Head of caudate nucleus (tissue), 42 donors: ENCODE measurements around the gene PPM1E.
"Not testable (repeated sequence)": the region's sequence is repeated elsewhere in the genome, so short reads cannot be mapped to it uniquely, and the experiment has no call there.

Source experiments
- DNase-seq, 42 donors: peaks; one replicate each; pipeline versions ENCODE4 v3.0.0 to v3.0.0-alpha.2; 2020 to 2021; ENCODE audit warnings: mixed read lengths in 7 of 42
- intact Hi-C: fragments of 100-400 bp; cut with DNase I; formaldehyde crosslinking; loops from one replicate; pipeline ENCODE4 v1.15.0; 2022

Gene PPM1E

GRCh38 chr17:58763263-58763662, 7.6 kb downstream of the PPM1E start:
- intact Hi-C loops, result no loop called here
- DNase-seq, result no peak

GRCh38 chr17:58764373-58764772, 8.7 kb downstream of the PPM1E start:
- no peak for DNase-seq

GRCh38 chr17:58778482-58778881, 22.8 kb downstream of the PPM1E start:
- intact Hi-C loops, result not testable (repeated sequence)

More at GRCh38 chr17:58764373-58764772, 8.7 kb downstream of the PPM1E start:
- intact Hi-C loops, result no loop called here

GRCh38 chr17:58779446-58779845, 23.8 kb downstream of the PPM1E start:
- no peak for DNase-seq
- intact Hi-C loops, result no loop called here

More at GRCh38 chr17:58778482-58778881, 22.8 kb downstream of the PPM1E start:
- DNase-seq, result not testable (repeated sequence)

GRCh38 chr17:58783380-58783779, 27.7 kb downstream of the PPM1E start:
- DNase-seq, result no peak
- intact Hi-C loops, result no loop called here

GRCh38 chr17:58785097-58785496, 29.4 kb downstream of the PPM1E start:
- intact Hi-C loops, result no loop called here
- DNase-seq, result no peak

GRCh38 chr17:58786586-58787295, 31.1 kb downstream of the PPM1E start:
- no peak for DNase-seq
- intact Hi-C loops, result no loop called here

- intact Hi-C loops, result no loop called here
- no peak for DNase-seq
Measured at GRCh38 chr17:58788199-58788598, 32.5 kb downstream of the PPM1E start.

- no peak for DNase-seq
- intact Hi-C loops, result no loop called here
Measured at GRCh38 chr17:58789160-58789559, 33.5 kb downstream of the PPM1E start.

GRCh38 chr17:58789831-58790230, 34.2 kb downstream of the PPM1E start:
- intact Hi-C loops, result no loop called here
- DNase-seq, result no peak

GRCh38 chr17:58794508-58794907, 38.9 kb downstream of the PPM1E start:
- intact Hi-C loops, DNase-seq: not testable (repeated sequence)

- no peak for DNase-seq
- intact Hi-C loops, result no loop called here
Measured at GRCh38 chr17:58802188-58802587, 46.5 kb downstream of the PPM1E start.

GRCh38 chr17:58806046-58806445, 50.4 kb downstream of the PPM1E start:
- intact Hi-C loops, result no loop called here
- no peak for DNase-seq

GRCh38 chr17:58808609-58809563, 53.2 kb downstream of the PPM1E start:
- peak in 1 of 42 donors; percentile 2 for DNase-seq
- intact Hi-C loops, result no loop called here

- no peak for DNase-seq
- intact Hi-C loops, result no loop called here
Measured at GRCh38 chr17:58809564-58809936, 53.9 kb downstream of the PPM1E start.

- intact Hi-C loops, result no loop called here
- DNase-seq, result no peak
Measured at GRCh38 chr17:58811290-58811689, 55.6 kb downstream of the PPM1E start.

GRCh38 chr17:58813712-58814111, 58.1 kb downstream of the PPM1E start:
- DNase-seq, result no peak
- intact Hi-C loops, result no loop called here

- intact Hi-C loops, result no loop called here
Measured at GRCh38 chr17:58818654-58819053, 63.0 kb downstream of the PPM1E start.

GRCh38 chr17:58822148-58823050, 66.7 kb downstream of the PPM1E start:
- intact Hi-C loops, result no loop called here
- DNase-seq, result no peak

More at GRCh38 chr17:58818654-58819053, 63.0 kb downstream of the PPM1E start:
- DNase-seq, result no peak
